Islet of Langerhans (tissue), 1 donor: ENCODE results near the gene MYO5A.
"Not testable (repeated sequence)": the region's sequence is repeated elsewhere in the genome, so short reads cannot be mapped to it uniquely, and the experiment has no call there.

Experiments used
- FAIRE-seq: peaks from one replicate; lab custom pipeline; 2011; peaks lifted over from hg19 to GRCh38; lab: Jason Lieb, UNC

MYO5A gene

GRCh38 chr15:52285941-52286340, 242.7 kb downstream of the MYO5A start:
- FAIRE-seq: not testable (repeated sequence)

GRCh38 chr15:52284164-52284563, 244.5 kb downstream of the MYO5A start:
- no peak for FAIRE-seq

GRCh38 chr15:52283281-52283680, 245.4 kb downstream of the MYO5A start:
- no peak for FAIRE-seq

- FAIRE-seq: no peak
Measured at GRCh38 chr15:52282418-52282817, 246.3 kb downstream of the MYO5A start.

GRCh38 chr15:52281085-52282035, 247.3 kb downstream of the MYO5A start:
- no peak for FAIRE-seq

GRCh38 chr15:52280326-52281084, 248.2 kb downstream of the MYO5A start:
- no peak for FAIRE-seq

GRCh38 chr15:52278636-52279367, 249.9 kb downstream of the MYO5A start:
- FAIRE-seq: no peak

- no peak for FAIRE-seq
Measured at GRCh38 chr15:52278135-52278534, 250.5 kb downstream of the MYO5A start.

- FAIRE-seq: no peak
Measured at GRCh38 chr15:52277575-52277974, 251.1 kb downstream of the MYO5A start.

- FAIRE-seq: no peak
Measured at GRCh38 chr15:52276256-52276770, 252.4 kb downstream of the MYO5A start.

GRCh38 chr15:52263563-52264282, 265.0 kb downstream of the MYO5A start:
- no peak for FAIRE-seq

GRCh38 chr15:52262364-52262763, 266.3 kb downstream of the MYO5A start:
- no peak for FAIRE-seq

GRCh38 chr15:52261498-52262242, 267.0 kb downstream of the MYO5A start:
- FAIRE-seq: no peak

GRCh38 chr15:52261026-52261425, 267.7 kb downstream of the MYO5A start:
- FAIRE-seq: no peak

GRCh38 chr15:52259503-52259902, 269.2 kb downstream of the MYO5A start:
- no peak for FAIRE-seq

GRCh38 chr15:52258461-52258860, 270.2 kb downstream of the MYO5A start:
- FAIRE-seq: no peak

GRCh38 chr15:52257734-52258062, 271.0 kb downstream of the MYO5A start:
- no peak for FAIRE-seq
